ENCODE measurements around the gene ACTR2.
"Not testable (repeated sequence)": the region's sequence is repeated elsewhere in the genome, so short reads cannot be mapped to it uniquely, and the experiment has no call there.

Gene ACTR2

GRCh38 chr2:65313126-65313953, 85.7 kb downstream of the ACTR2 start:
- peak; percentile 67 for DNase-seq (ENCODE audit: low spot score)

- DNase-seq (ENCODE audit: low spot score) = no peak
Measured at GRCh38 chr2:65313954-65314256, 86.3 kb downstream of the ACTR2 start.

GRCh38 chr2:65314801-65315441, 87.3 kb downstream of the ACTR2 start:
- DNase-seq (ENCODE audit: low spot score) = no peak

GRCh38 chr2:65316072-65316471, 88.4 kb downstream of the ACTR2 start:
- DNase-seq (ENCODE audit: low spot score) = no peak

GRCh38 chr2:65317351-65317750, 89.7 kb downstream of the ACTR2 start:
- not testable (repeated sequence) for DNase-seq (ENCODE audit: low spot score)

- DNase-seq (ENCODE audit: low spot score) = no peak
Measured at GRCh38 chr2:65317841-65318240, 90.2 kb downstream of the ACTR2 start.

- DNase-seq (ENCODE audit: low spot score) = no peak
Measured at GRCh38 chr2:65319072-65319673, 91.5 kb downstream of the ACTR2 start.

- no peak for DNase-seq (ENCODE audit: low spot score)
Measured at GRCh38 chr2:65319674-65320041, 92.0 kb downstream of the ACTR2 start.

GRCh38 chr2:65320042-65320725, 92.6 kb downstream of the ACTR2 start:
- peak; percentile 87 for DNase-seq (ENCODE audit: low spot score)

All from kidney capillary endothelial cell (primary cell).